NCI-H2107 (cell line): ENCODE results near the gene JARID2.

Experiments used
- DNase-seq: peaks from one replicate; lab custom pipeline; 2025; lab: John Stamatoyannopoulos, UW

JARID2 gene

GRCh38 chr6:15549371-15549770 is 303.5 kb downstream of the JARID2 start:
- DNase-seq, result no peak

GRCh38 chr6:15550546-15551123 is 304.8 kb downstream of the JARID2 start:
- no peak for DNase-seq

GRCh38 chr6:15551262-15551661 is 305.4 kb downstream of the JARID2 start:
- DNase-seq, result no peak

GRCh38 chr6:15551798-15552197 is 305.9 kb downstream of the JARID2 start:
- DNase-seq, result no peak

GRCh38 chr6:15553031-15553430 is 307.2 kb downstream of the JARID2 start:
- no peak for DNase-seq

GRCh38 chr6:15553736-15554294 is 307.9 kb downstream of the JARID2 start:
- DNase-seq, result no peak

- DNase-seq, result no peak
Observed at GRCh38 chr6:15554728-15555100, 308.8 kb downstream of the JARID2 start.

GRCh38 chr6:15555101-15556038 is 309.5 kb downstream of the JARID2 start:
- no peak for DNase-seq

GRCh38 chr6:15556711-15557110 is 310.8 kb downstream of the JARID2 start:
- no peak for DNase-seq

- no peak for DNase-seq
Observed at GRCh38 chr6:15557174-15557573, 311.3 kb downstream of the JARID2 start.

- no peak for DNase-seq
Observed at GRCh38 chr6:15560713-15561112, 314.8 kb downstream of the JARID2 start.

- no peak for DNase-seq
Observed at GRCh38 chr6:15561447-15562199, 315.8 kb downstream of the JARID2 start.

GRCh38 chr6:15562977-15563376 is 317.1 kb downstream of the JARID2 start:
- DNase-seq, result no peak

- no peak for DNase-seq
Observed at GRCh38 chr6:15569035-15569995, 323.4 kb downstream of the JARID2 start.

- DNase-seq, result no peak
Observed at GRCh38 chr6:15570171-15570570, 324.3 kb downstream of the JARID2 start.
